ENCODE measurements around the gene ANKRD55. TPM values are rescaled to one million over a fixed set of nuclear protein-coding genes. Genes with fewer than 3 reads are reported as not detected.
A peak's percentile ranks its signal among the peaks of the same experiment; 100 is the strongest.

Gene ANKRD55
- total and polyA plus RNA-seq, 2 donors from 2014 or later = 0.26 to 1.2 TPM

GRCh38 chr5:56148453-56148971 lies 84.6 kb downstream of the ANKRD55 start:
- Histone ChIP-seq H3K4me3 (ENCODE audit: low read length in 3 of 3) (no peak overlapping the region), H3K36me3 (ENCODE audit: control insufficient read depth in 2 of 3, insufficient read depth in 3 of 3, low read length in 3 of 3) (no peaks in the 10 kb centered on the region), H3K9ac (ENCODE audit: low read length in 3 of 3) (no peak overlapping the region), H3K4me1 (ENCODE audit: control insufficient read depth in 2 of 3, insufficient read depth in 2 of 3, low read depth in 1 of 3, low read length in 3 of 3) (peaks cover 0 to 7% (median 6%) of the 10 kb centered on the region in 3 donors), H3K9me3 (ENCODE audit: control insufficient read depth in 2 of 3, insufficient read depth in 1 of 3, low read length in 3 of 3) (no peaks in the 10 kb centered on the region), H3K27me3 (ENCODE audit: control insufficient read depth, insufficient read depth, low read length) (no peaks in the 10 kb centered on the region), H3K27ac (ENCODE audit: low read depth in 2 of 2, low read length in 2 of 2) (peak overlapping the region in 1 of 2 donors; percentile 4)
- FAIRE-seq = no peak
- TF ChIP-seq, protein P1, sequence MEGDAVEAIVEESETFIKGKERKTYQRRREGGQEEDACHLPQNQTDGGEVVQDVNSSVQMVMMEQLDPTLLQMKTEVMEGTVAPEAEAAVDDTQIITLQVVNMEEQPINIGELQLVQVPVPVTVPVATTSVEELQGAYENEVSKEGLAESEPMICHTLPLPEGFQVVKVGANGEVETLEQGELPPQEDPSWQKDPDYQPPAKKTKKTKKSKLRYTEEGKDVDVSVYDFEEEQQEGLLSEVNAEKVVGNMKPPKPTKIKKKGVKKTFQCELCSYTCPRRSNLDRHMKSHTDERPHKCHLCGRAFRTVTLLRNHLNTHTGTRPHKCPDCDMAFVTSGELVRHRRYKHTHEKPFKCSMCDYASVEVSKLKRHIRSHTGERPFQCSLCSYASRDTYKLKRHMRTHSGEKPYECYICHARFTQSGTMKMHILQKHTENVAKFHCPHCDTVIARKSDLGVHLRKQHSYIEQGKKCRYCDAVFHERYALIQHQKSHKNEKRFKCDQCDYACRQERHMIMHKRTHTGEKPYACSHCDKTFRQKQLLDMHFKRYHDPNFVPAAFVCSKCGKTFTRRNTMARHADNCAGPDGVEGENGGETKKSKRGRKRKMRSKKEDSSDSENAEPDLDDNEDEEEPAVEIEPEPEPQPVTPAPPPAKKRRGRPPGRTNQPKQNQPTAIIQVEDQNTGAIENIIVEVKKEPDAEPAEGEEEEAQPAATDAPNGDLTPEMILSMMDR (IDR thresholded peaks at IDR 0.05; ENCODE audit: borderline replicate concordance, extremely low read depth, insufficient read depth) = no peak
- DNase-seq = peak in 4 of 5 donors; percentile 74 to 88 (median 80)
- intact Hi-C loops (cut with DNase I) = no loop called here

DNA sequence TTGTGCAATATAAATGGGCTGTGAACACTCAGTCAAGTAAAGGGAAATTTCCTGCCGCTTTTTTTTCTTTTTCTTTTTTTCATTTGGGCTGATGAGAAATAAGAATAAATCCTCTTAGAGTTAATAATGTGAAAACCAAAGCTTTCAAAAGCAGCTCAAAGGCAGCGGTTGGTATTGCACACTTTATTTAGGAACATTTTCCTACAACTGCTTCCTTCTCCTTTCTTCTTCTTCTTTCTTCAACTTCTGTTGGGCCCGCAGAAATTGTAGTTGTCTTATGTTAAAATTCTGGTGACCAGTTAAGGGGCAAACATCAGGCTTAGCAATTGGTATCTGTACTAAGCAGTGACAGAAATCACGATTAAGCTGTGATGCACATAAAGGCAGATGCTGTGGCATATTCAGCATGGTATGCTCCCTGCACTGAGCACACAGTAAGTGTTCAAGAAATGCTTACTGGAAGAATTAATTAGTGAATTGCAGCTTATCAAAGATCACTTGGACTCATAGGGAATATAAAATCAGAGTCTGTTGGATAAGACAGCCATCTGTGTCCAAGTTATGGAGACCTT lies 85.4 kb downstream of the ANKRD55 start:
- no peak overlapping the region for H3K9ac ChIP-seq (ENCODE audit: low read length in 3 of 3)
- DNase-seq (no peak), FAIRE-seq (no peak)
- H3K9me3 ChIP-seq (ENCODE audit: control insufficient read depth in 2 of 3, insufficient read depth in 1 of 3, low read length in 3 of 3) = no peaks in the 10 kb centered on the region
- TF ChIP-seq, protein P1 (IDR thresholded peaks at IDR 0.05; ENCODE audit: borderline replicate concordance, extremely low read depth, insufficient read depth) = no peak
- intact Hi-C loops (cut with DNase I) = no loop called here
- no peaks in the 10 kb centered on the region for H3K27me3 ChIP-seq (ENCODE audit: control insufficient read depth, insufficient read depth, low read length)
- no peak overlapping the region for H3K27ac ChIP-seq (ENCODE audit: low read depth in 2 of 2, low read length in 2 of 2)
- peaks cover 0 to 9% (median 7%) of the 10 kb centered on the region in 3 donors for H3K4me1 ChIP-seq (ENCODE audit: control insufficient read depth in 2 of 3, insufficient read depth in 2 of 3, low read depth in 1 of 3, low read length in 3 of 3)
- H3K4me3 ChIP-seq (ENCODE audit: low read length in 3 of 3) = no peak overlapping the region
- H3K36me3 ChIP-seq (ENCODE audit: control insufficient read depth in 2 of 3, insufficient read depth in 3 of 3, low read length in 3 of 3) = no peaks in the 10 kb centered on the region

DNA sequence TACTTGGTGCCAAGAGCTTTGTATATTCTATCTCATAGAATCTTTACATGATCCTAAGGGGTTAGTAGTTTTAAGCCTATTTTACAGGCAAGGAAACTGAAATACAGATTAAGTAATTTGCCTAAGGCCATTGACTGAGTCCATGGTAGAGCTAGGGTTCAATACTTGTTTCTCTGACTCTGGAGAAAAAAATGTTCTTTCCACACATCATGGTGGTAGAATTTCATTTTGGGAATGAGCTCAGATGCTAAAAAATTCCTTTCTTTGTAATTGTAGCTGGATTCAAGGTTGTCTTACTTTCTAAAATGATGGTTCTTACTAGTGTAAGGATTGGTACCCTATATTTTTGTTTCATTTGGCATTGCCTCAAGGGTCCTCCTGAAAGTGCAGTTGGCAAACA lies 86.0 kb downstream of the ANKRD55 start:
- DNase-seq (no peak), FAIRE-seq (no peak)
- Histone ChIP-seq H3K27ac (ENCODE audit: low read depth in 2 of 2, low read length in 2 of 2) (no peak overlapping the region), H3K27me3 (ENCODE audit: control insufficient read depth, insufficient read depth, low read length) (no peaks in the 10 kb centered on the region), H3K9ac (ENCODE audit: low read length in 3 of 3) (no peak overlapping the region), H3K36me3 (ENCODE audit: control insufficient read depth in 2 of 3, insufficient read depth in 3 of 3, low read length in 3 of 3) (no peaks in the 10 kb centered on the region), H3K4me1 (ENCODE audit: control insufficient read depth in 2 of 3, insufficient read depth in 2 of 3, low read depth in 1 of 3, low read length in 3 of 3) (peaks cover 0 to 12% (median 9%) of the 10 kb centered on the region in 3 donors), H3K4me3 (ENCODE audit: low read length in 3 of 3) (no peak overlapping the region), H3K9me3 (ENCODE audit: control insufficient read depth in 2 of 3, insufficient read depth in 1 of 3, low read length in 3 of 3) (no peaks in the 10 kb centered on the region)
- TF ChIP-seq, protein P1 (IDR thresholded peaks at IDR 0.05; ENCODE audit: borderline replicate concordance, extremely low read depth, insufficient read depth) = no peak
- intact Hi-C loops (cut with DNase I) = no loop called here

Data from kidney (tissue), 14 donors.